Stomach (tissue), 4 donors: ENCODE measurements around the gene COL11A2.

Experiments
- EP300 ChIP-seq: sonication (generic); formaldehyde crosslinking; IDR thresholded peaks from one replicate; pipeline ENCODE4 v1.6.1; 2017; ENCODE audit warnings: antibody characterized with exemption
- TF ChIP-seq, protein P1 (sequence below), 7 experiments: fragments of 450-650 bp in 4 of 7; fragments of 200-600 bp in 3 of 7; sonication (generic) in 3 of 7; IDR thresholded peaks; one replicate each; pipeline ENCODE4 v1.5.1; 2016 to 2019; ENCODE audit warnings: antibody characterized with exemption in 7 of 7, control low read depth in 2 of 7, mild to moderate bottlenecking in 1 of 7

GRCh38 chr6:33198853-33199436 is 6.7 kb upstream of the COL11A2 start:
- TF ChIP-seq, protein P1, sequence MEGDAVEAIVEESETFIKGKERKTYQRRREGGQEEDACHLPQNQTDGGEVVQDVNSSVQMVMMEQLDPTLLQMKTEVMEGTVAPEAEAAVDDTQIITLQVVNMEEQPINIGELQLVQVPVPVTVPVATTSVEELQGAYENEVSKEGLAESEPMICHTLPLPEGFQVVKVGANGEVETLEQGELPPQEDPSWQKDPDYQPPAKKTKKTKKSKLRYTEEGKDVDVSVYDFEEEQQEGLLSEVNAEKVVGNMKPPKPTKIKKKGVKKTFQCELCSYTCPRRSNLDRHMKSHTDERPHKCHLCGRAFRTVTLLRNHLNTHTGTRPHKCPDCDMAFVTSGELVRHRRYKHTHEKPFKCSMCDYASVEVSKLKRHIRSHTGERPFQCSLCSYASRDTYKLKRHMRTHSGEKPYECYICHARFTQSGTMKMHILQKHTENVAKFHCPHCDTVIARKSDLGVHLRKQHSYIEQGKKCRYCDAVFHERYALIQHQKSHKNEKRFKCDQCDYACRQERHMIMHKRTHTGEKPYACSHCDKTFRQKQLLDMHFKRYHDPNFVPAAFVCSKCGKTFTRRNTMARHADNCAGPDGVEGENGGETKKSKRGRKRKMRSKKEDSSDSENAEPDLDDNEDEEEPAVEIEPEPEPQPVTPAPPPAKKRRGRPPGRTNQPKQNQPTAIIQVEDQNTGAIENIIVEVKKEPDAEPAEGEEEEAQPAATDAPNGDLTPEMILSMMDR (IDR thresholded peaks at IDR 0.05), result no peak
- TF ChIP-seq EP300, result no peak
